Stimulated activated CD8-positive, alpha-beta memory T cell treated with anti-CD3 and anti-CD28 coated beads, Interleukin-7, amount 100 ng/mL, for 4 hours (primary cell): Measurements from ENCODE around the gene COL5A1.

Experiments
- DNase-seq, 2 donors: peaks; one replicate each; pipeline ENCODE4 v3.0.0-alpha.2; 2020; ENCODE audit warnings: low read depth in 2 of 2

Gene COL5A1

DNA sequence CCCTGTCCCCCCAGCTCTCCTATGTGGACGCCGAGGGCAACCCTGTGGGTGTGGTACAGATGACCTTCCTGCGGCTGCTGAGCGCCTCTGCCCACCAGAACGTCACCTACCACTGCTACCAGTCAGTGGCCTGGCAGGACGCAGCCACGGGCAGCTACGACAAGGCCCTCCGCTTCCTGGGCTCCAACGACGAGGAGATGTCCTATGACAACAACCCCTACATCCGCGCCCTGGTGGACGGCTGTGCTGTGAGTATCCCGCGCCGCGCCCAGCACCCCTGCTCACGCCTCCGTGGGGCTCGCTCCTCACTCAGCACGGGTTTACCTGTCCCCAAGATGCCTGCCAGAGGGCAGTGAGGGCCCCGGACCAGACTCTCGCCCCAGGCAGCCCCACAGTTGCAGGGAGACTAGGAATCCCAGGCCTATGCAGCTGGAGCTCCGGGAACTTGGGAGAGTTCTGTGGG, 193.4 kb downstream of the COL5A1 start:
- no peak for DNase-seq

DNA sequence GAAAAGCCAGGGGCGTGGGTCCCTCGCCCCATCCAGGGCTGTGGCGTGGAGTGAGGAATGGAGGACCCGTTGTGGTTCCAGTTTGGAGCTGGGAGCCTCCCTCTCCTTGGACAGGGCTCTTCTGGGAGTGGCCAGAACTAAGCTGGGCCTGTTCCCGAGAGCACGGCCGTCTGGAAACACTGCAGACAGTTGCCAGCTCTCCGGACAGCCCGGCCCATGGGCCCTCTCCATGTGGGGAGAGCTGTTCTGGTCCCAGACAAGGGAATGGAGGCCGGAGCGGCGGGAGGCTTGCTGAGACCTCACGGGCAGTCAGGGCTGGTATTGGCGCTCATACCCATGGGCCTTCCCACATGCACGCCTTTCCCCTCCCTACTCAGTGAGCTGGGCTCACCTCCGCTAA, 193.8 kb downstream of the COL5A1 start:
- DNase-seq, result no peak

DNA sequence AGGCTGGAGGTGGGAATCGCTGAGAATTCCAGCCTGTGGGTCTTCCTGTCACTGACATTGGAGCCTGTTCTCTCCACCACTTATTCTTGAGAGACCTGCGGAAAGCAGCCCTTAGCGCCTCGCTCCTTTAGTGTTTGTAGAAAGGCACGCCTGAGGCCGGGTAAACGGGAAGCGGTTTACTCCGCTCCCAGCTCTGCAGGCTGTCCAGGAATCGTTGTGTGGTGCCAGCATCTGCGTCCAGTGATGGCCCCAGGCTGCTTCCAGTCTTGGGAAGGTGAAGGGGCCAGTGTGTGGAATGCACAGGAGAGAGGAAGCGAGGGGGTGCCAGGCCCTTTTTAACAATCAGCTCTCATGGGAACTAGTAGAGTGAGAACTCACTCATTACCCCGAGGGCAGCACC, 194.4 kb downstream of the COL5A1 start:
- DNase-seq, result no peak

DNA sequence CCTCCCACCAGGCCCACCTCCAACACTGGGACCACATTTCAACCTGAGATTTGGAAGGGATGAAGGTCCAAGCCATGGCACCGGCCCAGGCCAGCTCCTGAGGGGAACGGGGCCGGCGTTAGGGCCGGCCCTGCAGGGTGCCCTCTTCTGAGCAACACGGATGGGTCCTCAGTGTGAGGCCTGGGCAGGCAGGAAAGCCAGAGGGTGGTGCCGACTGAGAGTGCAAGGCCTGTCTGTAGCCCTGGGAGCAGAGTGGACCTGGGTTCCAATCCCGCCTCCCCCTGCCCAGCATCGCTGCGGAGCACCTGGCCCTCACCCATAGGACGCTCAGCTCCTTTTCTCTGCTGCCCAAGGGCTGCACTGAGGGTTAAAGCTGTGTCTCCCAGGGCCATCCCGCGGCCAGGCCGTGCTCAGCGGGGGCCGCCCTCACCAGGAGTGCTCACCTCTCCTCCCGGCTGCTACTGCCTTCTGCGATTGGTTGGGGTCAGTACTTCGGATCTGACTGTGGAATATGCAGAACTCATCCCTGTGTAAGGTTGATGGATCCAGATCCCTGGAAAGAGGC, 194.9 kb downstream of the COL5A1 start:
- no peak for DNase-seq

DNA sequence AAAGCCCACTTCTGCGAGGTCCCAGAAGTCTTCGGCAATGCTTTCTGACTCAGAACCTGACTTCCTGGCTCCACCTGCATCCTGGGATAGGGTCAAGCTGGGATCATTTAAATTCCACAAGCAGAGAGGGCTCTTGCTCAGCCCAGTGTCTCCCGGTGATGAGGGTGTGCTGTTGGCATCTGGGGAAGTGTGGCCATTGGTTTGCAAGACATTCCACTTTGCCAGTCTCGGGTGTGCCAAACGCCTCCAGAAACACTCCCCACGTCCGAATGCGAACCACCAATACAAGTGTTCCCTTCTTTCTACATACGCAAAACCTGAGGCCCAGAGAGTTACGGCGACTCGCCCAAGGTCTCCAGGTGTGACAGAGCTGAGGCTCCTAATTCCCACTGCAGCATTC, 195.9 kb downstream of the COL5A1 start:
- no peak for DNase-seq

DNA sequence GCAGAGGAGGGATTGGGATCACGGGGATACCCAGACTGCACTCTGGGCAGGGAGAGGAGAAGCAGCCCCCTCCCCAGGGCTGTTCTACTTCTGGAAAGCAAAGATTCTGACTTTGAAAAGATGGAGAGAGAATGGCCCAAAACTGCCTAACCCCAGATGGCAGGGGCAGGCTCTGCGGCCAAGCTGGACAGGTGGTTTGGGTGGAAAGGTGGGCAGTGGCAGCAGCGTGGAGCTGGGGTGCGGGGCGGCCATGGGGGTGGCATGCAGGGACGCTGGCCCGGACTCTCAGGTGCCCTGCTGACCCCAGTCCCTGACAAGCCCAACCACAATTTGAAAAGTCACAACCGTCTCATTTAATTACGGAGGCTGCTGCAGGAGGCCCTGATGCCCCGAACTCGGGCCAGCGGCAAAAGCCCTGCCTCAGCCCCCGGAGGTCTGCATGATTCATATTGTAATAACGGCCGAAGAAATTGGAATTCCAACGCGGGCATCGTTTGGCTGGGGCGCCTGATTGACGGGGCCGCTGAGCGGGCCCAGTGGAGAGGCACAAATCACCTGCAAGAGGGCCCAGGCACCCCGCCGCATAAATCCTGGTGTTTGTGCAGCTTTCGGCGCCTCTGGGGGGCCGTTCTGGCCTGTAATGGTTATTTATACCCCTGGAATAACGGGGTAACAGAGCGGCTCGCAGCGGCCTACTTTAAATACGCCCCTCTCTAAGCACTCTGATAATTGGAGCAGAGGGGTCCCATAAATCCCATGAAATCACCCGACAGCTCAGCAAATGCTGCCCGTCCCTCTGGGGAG, 197.2 kb downstream of the COL5A1 start:
- DNase-seq, result no peak

DNA sequence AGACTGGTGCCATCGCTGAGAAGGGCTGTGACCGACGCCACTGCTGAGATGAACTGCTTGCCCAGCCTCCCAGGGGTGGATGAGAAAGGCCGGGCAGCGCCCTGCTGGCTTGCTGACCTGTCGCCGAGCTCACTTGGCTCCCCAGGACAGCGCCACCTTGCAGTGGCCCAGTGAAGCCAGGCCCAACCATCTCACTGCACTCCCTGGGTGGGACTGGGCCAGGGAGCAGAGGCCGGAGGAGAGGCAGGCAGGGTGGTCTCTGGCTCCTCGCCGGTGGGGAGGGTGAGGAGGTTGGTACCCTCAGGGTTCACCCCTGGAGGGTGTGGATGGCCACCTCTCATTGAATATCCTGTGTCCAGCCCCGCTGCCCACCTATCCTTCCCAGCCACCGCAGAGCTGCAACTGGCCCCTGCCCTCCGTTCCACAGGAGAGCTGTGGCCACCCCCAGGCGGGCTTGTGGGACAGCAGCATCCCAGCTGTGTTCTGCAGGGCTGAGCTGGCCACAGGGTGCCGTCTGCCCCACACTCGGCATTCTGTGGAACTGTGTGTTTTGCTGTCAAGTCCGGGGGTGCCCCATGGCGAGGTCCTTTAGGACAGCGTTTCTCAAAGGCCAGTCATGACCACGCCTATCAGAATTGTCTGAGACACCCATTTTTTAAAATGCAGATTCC, 198.0 kb downstream of the COL5A1 start:
- no peak for DNase-seq

DNA sequence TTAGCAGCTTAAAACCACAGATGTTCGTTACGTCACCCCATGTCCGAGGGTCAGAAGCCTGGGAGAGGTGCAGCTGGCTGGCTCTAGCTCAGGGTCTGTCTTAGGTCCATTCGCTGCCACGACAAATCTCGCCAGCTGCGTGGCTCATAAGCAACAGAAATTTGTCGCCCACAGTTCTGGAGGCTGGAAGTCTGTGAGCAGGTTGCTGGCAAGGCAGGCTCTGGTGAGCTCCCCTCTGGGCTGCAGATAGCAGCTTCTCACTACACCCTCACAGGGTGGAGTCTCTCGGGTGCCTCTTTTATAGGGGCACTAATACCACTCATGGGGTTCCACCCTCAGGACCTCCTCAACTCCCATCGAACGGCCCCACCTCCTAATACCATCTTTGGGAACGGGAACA, 198.9 kb downstream of the COL5A1 start:
- no peak for DNase-seq

DNA sequence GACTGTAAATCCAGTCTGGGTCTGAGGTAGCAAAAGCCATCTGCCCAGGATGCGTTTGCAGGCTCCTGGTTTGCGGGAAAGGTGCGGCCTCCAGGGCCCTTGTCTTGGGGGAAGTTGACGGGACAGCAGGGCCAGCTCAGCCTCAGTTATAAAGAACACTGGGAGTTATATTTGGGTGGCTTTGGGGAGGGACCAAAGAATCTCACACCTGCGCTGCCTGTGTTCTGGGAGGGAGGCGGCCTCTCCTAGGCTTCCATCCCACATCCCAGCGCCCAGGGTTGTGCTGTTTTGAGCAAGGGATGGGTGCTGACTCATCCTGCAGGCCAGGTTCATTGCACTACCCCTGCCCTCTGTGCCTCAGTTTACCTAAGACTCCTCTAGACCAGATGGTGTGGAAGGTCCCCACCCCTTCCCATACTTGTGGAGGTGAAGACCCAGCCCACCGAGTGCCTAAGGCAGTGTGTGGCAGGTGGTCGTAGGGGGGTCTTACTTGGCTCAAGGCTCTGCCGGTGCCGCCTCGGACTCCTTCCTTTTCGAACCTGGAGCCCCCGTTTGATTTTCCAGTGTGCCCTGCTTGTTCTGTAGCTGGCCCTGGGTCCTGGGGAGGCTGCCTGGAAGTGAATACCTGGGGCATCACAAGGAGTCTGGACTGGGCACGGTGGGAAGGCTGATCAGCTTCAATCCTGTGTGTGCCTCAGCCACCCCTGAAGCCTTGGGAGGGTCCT, 199.7 kb downstream of the COL5A1 start:
- no peak for DNase-seq

DNA sequence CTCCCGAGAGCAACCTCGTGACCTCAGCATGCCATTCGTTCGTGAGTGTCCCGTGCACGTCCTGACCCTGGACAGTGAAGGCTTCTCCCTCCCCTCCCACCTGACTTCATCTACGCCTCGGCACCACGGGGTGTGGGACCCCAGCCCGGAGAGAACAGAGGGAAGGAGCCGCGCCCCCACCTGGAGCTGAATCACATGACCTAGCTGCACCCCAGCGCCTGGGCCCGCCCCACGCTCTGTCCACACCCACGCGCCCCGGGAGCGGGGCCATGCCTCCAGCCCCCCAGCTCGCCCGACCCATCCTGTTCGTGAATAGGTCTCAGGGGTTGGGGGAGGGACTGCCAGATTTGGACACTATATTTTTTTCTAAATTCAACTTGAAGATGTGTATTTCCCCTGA, 200.7 kb downstream of the COL5A1 start:
- DNase-seq, result no peak

DNA sequence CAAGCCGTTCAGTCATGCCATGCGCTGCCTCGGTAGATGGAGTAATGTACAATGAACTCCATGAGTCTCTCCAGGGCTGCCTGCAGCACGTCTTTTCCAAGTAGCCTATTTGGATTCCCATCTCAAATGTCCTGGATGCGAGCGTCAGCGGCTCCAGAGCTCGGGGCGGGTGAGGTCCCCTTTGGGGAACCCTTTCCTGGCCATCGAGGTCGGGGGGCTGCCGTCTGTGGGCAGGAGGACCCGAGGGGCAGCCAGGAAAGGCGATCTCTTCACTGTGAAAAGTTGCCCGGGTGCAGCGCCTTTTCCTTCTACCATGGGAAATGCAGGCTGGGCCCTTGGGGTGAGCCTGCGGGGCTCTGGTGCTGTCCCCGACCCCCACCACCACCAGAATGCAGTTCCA, 202.1 kb downstream of the COL5A1 start:
- no peak for DNase-seq

DNA sequence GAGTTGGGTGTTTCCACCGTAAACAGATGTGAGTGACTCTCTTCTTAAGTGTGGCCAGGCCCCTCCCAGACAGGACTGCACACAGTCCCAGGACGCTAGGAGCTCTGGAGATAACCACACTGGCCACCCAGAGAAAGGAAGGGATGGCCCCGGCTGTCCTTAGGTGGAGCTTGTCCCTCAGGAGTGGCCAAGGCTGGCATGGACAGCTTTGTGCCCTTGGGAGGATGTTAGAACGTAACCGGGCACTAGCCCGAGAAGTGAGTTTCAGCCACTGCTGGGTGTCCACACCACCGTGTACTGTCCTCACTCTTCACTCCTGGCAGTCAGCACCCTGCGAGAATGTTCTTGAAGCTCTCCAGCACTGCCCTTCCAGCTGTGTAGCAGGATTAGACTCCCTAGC, 203.2 kb downstream of the COL5A1 start:
- DNase-seq, result no peak

DNA sequence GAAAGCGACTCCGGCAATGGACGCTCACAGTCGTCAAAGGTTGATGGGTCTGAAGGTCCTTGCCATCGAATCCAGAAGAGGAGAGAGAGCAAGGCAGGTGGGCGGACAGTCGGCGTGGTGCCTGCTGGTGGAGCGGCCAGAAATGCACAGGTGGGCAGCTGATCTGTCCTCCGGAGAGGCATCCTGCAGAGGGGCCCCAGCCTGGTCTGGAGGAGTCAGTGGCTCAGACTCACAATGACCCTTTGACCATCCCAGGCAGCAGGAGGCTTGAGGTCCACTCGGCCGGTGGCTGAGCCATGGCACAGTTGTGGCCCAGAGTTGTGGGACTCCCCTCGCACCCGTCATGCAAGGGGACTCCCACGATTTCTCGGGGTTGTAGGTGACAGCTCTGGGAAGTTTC, 204.6 kb downstream of the COL5A1 start:
- DNase-seq, result no peak

DNA sequence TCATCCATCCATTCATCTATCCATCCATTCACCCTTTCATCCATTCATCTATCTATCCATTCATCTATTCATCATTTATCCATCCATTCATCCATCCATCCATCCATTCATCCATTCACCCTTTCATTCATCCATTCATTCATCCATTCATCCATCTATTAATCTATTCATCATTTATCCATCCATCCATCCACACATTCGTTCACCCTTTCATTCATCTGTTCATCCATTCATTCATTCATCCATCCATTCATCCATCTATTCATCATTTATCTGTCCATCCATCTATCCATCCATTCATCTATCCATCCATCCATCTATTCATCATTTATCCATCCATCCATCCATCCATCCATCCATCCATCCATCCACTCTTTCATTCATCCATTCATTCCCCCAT, 205.1 kb downstream of the COL5A1 start:
- no peak for DNase-seq

DNA sequence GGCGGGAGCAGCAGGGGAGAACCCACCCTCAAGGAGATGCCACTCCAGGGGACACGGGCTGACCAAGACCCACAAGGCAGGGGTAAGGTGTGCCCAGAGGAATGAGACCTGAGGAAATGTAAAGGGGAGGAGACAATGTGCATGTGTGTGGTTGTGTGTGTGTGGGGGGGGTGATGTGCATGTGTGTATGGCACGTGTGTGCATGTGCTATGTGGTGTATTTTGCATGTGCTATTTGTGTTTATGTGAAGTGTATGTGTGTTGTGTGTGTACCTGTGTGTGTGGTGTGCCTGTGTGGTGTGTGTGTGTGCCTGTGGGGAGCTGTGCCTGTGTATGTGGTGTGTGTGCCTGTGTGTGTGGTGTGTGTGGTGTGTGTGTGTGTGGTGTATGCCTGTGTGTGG, 205.5 kb downstream of the COL5A1 start:
- no peak for DNase-seq

DNA sequence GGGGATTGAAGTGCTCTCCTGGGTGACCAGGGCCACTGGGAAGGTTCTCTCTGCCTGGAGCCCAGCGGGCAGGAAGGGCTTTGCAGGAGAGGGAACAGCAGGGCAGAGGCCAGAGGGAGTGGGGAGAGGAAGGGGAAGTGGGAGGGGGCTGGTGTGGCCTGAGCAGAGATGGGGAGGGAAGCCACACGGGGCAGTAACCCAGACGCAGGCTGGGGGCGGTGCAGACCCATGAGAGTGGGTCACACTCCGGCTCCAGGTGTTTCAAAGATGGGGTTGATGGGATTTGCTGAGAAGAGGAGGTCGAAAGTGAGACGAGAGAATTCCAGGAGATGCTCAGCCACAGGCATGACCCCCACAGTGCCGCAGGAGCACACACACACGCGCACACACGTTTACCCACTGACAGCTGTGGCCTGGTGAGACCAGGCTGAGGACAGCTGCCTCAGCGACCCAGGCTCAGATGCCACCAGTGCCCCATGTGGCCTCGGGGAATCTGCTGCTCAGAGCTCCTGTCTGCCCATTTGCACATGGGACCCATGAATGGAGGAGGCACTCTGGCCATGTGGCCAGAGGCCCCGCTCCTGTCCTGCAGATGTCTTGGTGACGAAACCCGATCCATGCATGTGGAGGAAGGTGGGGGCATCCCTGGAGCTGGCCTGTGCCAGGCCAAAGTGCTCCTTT, 206.3 kb downstream of the COL5A1 start:
- DNase-seq, result no peak

DNA sequence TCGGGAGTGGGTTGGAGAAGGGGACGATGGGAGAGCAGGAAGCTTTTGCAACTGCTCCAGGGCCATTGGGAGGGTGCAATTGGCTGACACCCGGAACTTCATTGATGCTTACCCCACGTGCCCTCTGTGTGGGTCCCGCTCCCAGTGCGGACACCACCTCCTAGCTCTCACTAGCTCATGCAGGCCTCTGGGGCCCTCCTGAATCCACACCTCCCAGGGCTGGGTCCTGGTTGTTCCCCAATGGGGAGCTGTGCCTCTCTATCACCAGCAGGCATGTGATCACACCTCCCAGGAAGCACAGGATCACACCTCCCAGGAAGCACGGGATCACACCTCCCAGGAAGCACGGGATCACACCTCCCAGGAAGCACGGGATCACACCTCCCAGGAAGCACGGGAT, 206.9 kb downstream of the COL5A1 start:
- no peak for DNase-seq

DNA sequence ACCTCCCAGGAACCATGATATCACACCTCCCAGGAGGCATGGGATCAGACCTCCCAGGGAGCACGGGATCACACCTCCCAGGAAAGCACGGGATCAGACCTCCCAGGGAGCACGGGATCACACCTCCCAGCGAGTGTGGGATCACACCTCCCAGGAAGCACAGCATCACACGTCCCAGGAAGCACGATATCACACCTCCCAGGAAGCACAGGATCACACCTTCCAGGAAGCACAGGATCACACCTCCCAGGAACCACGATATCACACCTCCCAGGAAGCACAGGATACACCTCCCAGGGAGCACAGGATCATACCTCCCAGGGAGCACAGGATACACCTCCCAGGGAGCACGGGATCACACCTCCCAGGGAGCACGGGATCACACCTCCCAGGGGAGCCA, 209.0 kb downstream of the COL5A1 start:
- no peak for DNase-seq

DNA sequence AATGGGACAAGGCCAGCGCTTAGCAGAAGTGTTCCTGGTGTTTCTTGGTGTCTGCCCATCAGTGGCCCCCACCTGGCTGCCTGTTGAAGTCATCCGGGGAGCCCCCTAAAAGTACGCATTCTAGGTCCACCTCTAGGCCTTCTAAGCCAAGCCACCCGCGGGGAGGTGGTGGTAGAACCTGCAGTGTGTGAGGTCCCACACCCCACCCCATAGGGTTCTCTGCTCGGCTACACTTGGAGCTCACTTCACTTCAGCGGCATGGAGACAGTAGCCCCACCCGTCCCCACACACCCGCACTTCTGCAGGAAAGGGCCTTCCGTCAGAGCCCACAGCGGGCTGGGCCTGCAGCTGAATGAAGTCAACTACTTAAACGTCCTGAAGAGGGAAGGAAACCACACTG, 209.4 kb downstream of the COL5A1 start:
- DNase-seq, result no peak

DNA sequence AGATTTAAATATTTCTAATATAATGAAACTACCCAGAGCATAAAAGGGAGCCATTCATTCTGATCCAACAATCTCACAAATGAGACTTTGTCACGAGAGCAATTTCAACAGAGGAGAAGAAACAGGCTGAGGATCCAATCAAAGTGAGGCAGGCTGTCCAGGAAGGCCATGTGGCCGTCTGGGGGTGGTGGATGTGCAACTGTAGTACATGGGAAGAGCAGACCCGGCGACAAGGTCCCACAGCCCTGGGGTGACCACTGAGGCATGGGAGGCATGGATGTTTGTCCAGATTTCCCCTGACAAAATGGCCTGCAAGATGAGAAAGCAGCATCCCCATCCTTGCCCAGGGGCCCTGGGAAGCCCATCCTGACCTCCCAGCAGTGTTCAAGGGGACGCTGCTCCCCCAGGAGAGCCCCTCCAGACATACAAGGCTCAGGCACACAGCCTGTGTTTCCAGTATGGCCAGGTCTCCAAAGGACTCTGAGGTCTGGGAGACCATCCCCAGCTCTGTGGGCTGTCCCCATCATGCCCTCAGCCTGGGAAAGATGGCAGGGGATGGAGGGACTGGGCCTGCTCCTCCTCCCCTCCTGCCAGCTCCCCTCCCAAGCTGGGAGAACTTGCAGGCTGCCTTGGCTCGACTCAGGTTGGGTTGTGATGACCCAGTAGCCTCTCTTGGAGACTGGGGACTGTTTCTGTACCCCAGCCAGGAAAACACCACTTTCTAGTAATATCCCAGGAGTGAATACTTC, 211.5 kb downstream of the COL5A1 start:
- no peak for DNase-seq

DNA sequence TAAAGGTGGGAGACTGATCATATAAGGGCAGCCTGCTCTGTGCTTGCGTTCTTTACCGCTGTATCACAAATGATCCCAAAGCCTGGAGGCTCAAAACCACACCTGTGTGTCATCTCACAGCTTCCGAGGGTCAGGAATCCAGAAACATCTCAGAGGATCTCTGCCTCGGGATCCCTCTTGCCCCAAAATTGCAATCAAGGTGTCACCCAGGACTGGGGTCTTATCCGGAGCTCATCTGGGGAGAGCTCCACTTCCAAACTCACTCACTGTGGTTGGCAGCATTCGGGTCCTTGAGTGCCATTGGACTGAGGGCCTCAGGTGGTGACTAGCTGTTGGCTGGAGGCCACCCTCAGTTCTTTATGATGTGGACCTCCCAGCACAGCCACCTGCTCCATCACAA, 212.3 kb downstream of the COL5A1 start:
- DNase-seq, result no peak
